DOHH2 (cell line): ENCODE data around the gene ANKZF1.

Experiments
- EZH2phosphoT487 ChIP-seq: fragments of 200-600 bp; sonication (generic); IDR thresholded peaks from 2 replicates; pipeline ENCODE4 v1.6.1; 2017; ENCODE audit warnings: borderline replicate concordance, mild to moderate bottlenecking, antibody characterized with exemption, low read length, moderate library complexity, mixed read lengths
- TF ChIP-seq, protein P1 (sequence below): fragments of 200-600 bp; sonication (generic); IDR thresholded peaks from one replicate; pipeline ENCODE4 v1.5.1; 2014; ENCODE audit warnings: antibody characterized with exemption, mild to moderate bottlenecking, low read depth, low read length; ENCODE audit not compliant: poor library complexity, severe bottlenecking

DNA sequence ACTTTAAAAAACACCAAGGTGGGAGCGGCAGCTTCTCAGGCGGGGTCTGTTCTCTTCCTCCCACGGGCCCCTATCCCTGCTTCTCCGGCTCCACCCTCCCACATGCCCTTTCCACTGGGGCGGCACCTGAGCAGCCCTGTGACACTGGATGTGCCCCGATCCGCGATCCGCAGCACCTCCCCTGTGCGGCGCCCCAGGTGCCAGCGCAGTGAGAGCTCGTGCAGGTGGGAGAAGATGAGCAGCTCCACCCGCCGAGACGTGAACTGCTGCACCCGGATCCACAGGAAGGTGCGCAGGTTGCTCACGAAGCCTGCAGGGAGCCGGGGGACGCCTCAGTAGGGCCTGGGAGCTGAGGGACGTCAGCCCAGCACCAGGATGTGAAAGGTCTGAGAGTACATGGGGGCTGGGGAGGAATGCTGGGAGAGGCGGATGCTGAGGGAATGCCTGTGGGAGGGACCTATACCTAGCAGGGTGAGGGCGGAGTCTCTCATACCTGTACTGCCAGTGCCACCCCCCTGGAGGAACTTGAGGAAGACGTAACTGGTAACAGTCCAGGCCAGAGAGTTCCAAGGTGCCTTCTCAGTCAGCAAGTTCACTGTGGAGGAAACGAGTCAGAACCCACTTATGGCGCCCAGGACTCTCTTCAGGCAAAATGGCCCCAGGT lies 13.6 kb upstream of the ANKZF1 start:
- TF ChIP-seq, protein P1, sequence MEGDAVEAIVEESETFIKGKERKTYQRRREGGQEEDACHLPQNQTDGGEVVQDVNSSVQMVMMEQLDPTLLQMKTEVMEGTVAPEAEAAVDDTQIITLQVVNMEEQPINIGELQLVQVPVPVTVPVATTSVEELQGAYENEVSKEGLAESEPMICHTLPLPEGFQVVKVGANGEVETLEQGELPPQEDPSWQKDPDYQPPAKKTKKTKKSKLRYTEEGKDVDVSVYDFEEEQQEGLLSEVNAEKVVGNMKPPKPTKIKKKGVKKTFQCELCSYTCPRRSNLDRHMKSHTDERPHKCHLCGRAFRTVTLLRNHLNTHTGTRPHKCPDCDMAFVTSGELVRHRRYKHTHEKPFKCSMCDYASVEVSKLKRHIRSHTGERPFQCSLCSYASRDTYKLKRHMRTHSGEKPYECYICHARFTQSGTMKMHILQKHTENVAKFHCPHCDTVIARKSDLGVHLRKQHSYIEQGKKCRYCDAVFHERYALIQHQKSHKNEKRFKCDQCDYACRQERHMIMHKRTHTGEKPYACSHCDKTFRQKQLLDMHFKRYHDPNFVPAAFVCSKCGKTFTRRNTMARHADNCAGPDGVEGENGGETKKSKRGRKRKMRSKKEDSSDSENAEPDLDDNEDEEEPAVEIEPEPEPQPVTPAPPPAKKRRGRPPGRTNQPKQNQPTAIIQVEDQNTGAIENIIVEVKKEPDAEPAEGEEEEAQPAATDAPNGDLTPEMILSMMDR: no peak
- TF ChIP-seq EZH2phosphoT487: no peak
